ENCODE results near the gene CTDSP2.

DNA sequence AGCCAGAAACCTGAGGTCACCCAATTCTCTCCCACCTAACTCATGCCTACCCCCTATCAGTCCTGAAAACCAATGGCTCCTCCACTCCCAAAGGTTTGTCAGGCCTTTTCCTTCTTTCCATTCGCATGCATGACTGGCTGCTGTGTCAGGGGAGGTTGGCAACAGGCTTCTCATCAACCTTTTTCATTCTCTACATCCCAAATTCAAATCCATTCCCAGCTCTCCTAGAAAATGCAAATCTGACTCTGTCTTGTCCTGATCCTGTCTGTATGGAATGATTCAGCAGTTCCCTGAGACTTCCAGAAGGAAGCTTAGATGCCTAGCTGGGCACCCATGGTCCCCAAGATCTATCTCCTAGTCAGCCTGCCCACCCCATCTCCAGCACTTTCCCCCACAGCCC lies 5.0 kb upstream of the CTDSP2 start:
- TF ChIP-seq CTCF (IDR thresholded peaks at IDR 0.05) = no peak
- TF ChIP-seq FOXJ3 (CRISPR knock-in tag; IDR thresholded peaks at IDR 0.05) = no peak
- no peak for TF ChIP-seq YY1 (IDR thresholded peaks at IDR 0.05; ENCODE audit: low read depth)
- TF ChIP-seq TAF1 (IDR thresholded peaks at IDR 0.05; ENCODE audit: borderline replicate concordance, low read depth, low read length) = no peak
- no peak for TF ChIP-seq POLR2AphosphoS5 (IDR thresholded peaks at IDR 0.05; ENCODE audit: low read depth, low read length)
- no peak for TF ChIP-seq CHD2 (IDR thresholded peaks at IDR 0.05; ENCODE audit: low read length, partially characterized antibody)
- TF ChIP-seq EZH2phosphoT487 (IDR thresholded peaks at IDR 0.05; ENCODE audit: borderline replicate concordance, low read depth) = no peak
- TF ChIP-seq SMC3 (IDR thresholded peaks at IDR 0.05; ENCODE audit: low read depth, low read length) = no peak
- no peak for TF ChIP-seq RAD21 (IDR thresholded peaks at IDR 0.05; ENCODE audit: low read length)
- TF ChIP-seq ZBTB33 (IDR thresholded peaks at IDR 0.05; ENCODE audit: borderline replicate concordance, low read depth) = no peak
